Heart left ventricle (tissue), 16 donors: ENCODE measurements around the gene PPIF. TPM values are rescaled to one million over a fixed set of nuclear protein-coding genes. Genes with fewer than 3 reads are reported as not detected.

Source experiments
- ATAC-seq, 4 donors: fragments of 200-7000 bp; cut with Tn5 transposase; one replicate each; pipeline ENCODE4 v1.9.1; 2020 to 2022; ENCODE audit warnings: moderate library complexity in 4 of 4, mild to moderate bottlenecking in 3 of 4, moderate number of reproducible peaks in 1 of 4
- DNase-seq, 5 donors: peaks; one replicate each; pipeline ENCODE4 v3.0.0-alpha.2; 2020
- H3K27ac ChIP-seq, 12 donors: fragments of 200-600 bp; sonication (generic) in 4 of 12; one replicate each; pipeline versions ENCODE4 v1.5.0 to v1.8.0; 2016 to 2022; ENCODE audit warnings: mild to moderate bottlenecking in 2 of 12
- H3K27me3 ChIP-seq, 9 donors: fragments of 200-600 bp; sonication (generic) in 2 of 9; one replicate each; pipeline versions ENCODE4 v1.5.1 to v1.8.0; 2016 to 2022; ENCODE audit warnings: mild to moderate bottlenecking in 3 of 9
- H3K36me3 ChIP-seq, 9 donors: fragments of 200-600 bp; sonication (generic) in 2 of 9; one replicate each; pipeline versions ENCODE4 v1.5.0 to v1.8.0; 2018 to 2022; ENCODE audit warnings: mild to moderate bottlenecking in 2 of 9
- H3K4me1 ChIP-seq, 12 donors: fragments of 200-600 bp; sonication (generic) in 4 of 12; one replicate each; pipeline versions ENCODE4 v1.5.0 to v1.8.0; 2016 to 2022; ENCODE audit warnings: mild to moderate bottlenecking in 3 of 12
- H3K4me3 ChIP-seq, 12 donors: fragments of 200-600 bp; sonication (generic) in 4 of 12; one replicate each; pipeline versions ENCODE4 v1.5.0 to v1.8.0; 2017 to 2022; ENCODE audit warnings: mild to moderate bottlenecking in 9 of 12, moderate library complexity in 4 of 12
- H3K9me3 ChIP-seq, 12 donors: fragments of 200-600 bp; sonication (generic) in 4 of 12; one replicate each; pipeline versions ENCODE4 v1.5.0 to v1.8.0; 2016 to 2022; ENCODE audit warnings: mild to moderate bottlenecking in 1 of 12
- POLR2A ChIP-seq, 2 donors: fragments of 450-650 bp; IDR thresholded peaks; one replicate each; pipeline ENCODE4 v1.6.1; 2017; ENCODE audit warnings: antibody characterized with exemption in 2 of 2, mild to moderate bottlenecking in 2 of 2, moderate library complexity in 2 of 2
- WGBS, 4 donors: extraction: QIAGEN DNeasy Blood & Tissue Kit in 2 of 4; methylation state at CpG; one replicate each; pipeline versions ENCODE4 v1.1.5 to v1.1.7; 2013 to 2018; 5-methylcytosine and 5-hydroxymethylcytosine counted together
- intact Hi-C, 10 donors: fragments of 100-400 bp; cut with DNase I; formaldehyde crosslinking; loops; one replicate each; pipeline versions ENCODE4 v1.11.1 to v1.14.2; 2022
- polyA plus RNA-seq, 2 donors: library from polyadenylated mRNA; stranded (reverse); fragments of 200-250 nt; gene quantifications; one replicate each; pipeline ENCODE4 v1.2.3, GENCODE V29; 2013
- total RNA-seq, 9 donors: library from RNA; depleted of rRNA in 2 of 9; stranded (reverse); fragments of >200 nt in 2 of 9; fragmentation: NEBNext Ultra II Directional in 3 of 9; extraction: Animal tissue kit (Norgen Biotek cat#: 25700) in 3 of 9; gene quantifications; one replicate each; pipeline versions ENCODE4 v1.1.0 to v1.2.4, GENCODE V29; 2016 to 2023
- TF ChIP-seq, protein P1 (sequence below), 12 donors: fragments of 200-600 bp; sonication (generic) in 4 of 12; IDR thresholded peaks; one replicate each; pipeline versions ENCODE4 v1.5.0 to v1.8.0; 2018 to 2022; ENCODE audit warnings: antibody characterized with exemption in 12 of 12, mild to moderate bottlenecking in 5 of 12
- donor health status: ischemic (EF 13 %, LVEDD 7.1; RV severe dilation, severe dysfunction).
- donor health status: healthy with polysubstance abuse.
- donor health status: DM: no; HTN: yes; CAD: no.
- donor health status: DM: no; HTN: no; CAD: no.
- donor health status: ischemic (EF 25% LVEDD 6.9; RV normal size, moderate dysfunction).
- donor health status: ischemic (EF 25% LVEDD 5.7; RV mildly dilated, moderate dysfunction).
- donor health status: healthy.
- donor health status: DM: yes; HTN: yes; CAD: no.
- donor health status: ischemic (EF 35%, LVEDD 5.7; RV mildly dilated, moderate dysfunction).
- donor health status: nonischemic (EF 11% LVEDD 7.7; RV severe dilation, severe dysfunction).
- donor health status: DM: yes; HTN: yes; CAD: no.
- donor health status: PGD.
- donor health status: ischemic (EF 29% LVEDD 5.4; RV normal size, mild dysfunction).
- donor health status: nonischemic (EF 23%, LVEDD 6.1; RV moderate dilation, normal function).

PPIF gene
- total and polyA plus RNA-seq, 11 donors, result 82.8 to 193 (median 128) TPM

- ATAC-seq (no peak), DNase-seq (no peak)
- intact Hi-C loops, result no loop called here
- H3K4me3 ChIP-seq, result no peak overlapping the region
- H3K27ac ChIP-seq, result no peak overlapping the region
- no peaks in the 10 kb centered on the region for H3K27me3 ChIP-seq
- peaks cover 0 to 74% (median 23%) of the 10 kb centered on the region in 12 donors for H3K4me1 ChIP-seq
- no peaks in the 10 kb centered on the region for H3K9me3 ChIP-seq
- peaks cover 0 to 69% (median 63%) of the 10 kb centered on the region in 9 donors for H3K36me3 ChIP-seq
- TF ChIP-seq, protein P1, sequence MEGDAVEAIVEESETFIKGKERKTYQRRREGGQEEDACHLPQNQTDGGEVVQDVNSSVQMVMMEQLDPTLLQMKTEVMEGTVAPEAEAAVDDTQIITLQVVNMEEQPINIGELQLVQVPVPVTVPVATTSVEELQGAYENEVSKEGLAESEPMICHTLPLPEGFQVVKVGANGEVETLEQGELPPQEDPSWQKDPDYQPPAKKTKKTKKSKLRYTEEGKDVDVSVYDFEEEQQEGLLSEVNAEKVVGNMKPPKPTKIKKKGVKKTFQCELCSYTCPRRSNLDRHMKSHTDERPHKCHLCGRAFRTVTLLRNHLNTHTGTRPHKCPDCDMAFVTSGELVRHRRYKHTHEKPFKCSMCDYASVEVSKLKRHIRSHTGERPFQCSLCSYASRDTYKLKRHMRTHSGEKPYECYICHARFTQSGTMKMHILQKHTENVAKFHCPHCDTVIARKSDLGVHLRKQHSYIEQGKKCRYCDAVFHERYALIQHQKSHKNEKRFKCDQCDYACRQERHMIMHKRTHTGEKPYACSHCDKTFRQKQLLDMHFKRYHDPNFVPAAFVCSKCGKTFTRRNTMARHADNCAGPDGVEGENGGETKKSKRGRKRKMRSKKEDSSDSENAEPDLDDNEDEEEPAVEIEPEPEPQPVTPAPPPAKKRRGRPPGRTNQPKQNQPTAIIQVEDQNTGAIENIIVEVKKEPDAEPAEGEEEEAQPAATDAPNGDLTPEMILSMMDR (IDR thresholded peaks at IDR 0.05), result no peak
- no peak for TF ChIP-seq POLR2A (IDR thresholded peaks at IDR 0.05)
- WGBS, 4 donors, result 89 to 92% (median 90%) methylated on average over 13 to 21 of the region's 21 CpGs
These were observed 3.3 kb downstream of the PPIF start for GRCh38 chr10:79350407-79351154.

DNA sequence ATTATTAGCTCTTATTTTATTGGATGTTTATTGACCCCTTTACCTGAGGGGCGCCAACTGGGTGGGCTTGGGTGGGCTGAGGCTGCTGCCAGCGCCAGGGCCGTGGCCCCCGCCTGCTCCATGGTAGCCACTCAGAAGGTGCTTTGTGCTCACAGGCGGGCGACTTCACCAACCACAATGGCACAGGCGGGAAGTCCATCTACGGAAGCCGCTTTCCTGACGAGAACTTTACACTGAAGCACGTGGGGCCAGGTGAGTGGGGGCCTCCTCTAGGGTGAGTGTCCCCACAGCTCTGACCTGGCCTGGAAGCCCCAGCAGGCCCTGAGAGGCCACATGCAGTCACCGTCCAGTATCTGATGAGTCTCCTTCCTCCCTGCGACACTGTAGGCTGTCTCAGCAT, 4.1 kb downstream of the PPIF start:
- peaks cover 0 to 74% (median 68%) of the 10 kb centered on the region in 9 donors for H3K36me3 ChIP-seq
- intact Hi-C loops, result no loop called here
- DNase-seq (peak in 1 of 5 donors; percentile 18), ATAC-seq (no peak)
- H3K4me1 ChIP-seq, result peaks cover 0 to 76% (median 23%) of the 10 kb centered on the region in 12 donors
- H3K27ac ChIP-seq, result no peak overlapping the region
- no peak overlapping the region for H3K4me3 ChIP-seq
- WGBS, 4 donors, result 90 to 97% (median 92%) methylated on average over 13 of the region's 13 CpGs
- no peak for TF ChIP-seq POLR2A (IDR thresholded peaks at IDR 0.05)
- TF ChIP-seq, protein P1 (IDR thresholded peaks at IDR 0.05), result no peak
- H3K27me3 ChIP-seq, result no peaks in the 10 kb centered on the region
- H3K9me3 ChIP-seq, result no peaks in the 10 kb centered on the region

DNA sequence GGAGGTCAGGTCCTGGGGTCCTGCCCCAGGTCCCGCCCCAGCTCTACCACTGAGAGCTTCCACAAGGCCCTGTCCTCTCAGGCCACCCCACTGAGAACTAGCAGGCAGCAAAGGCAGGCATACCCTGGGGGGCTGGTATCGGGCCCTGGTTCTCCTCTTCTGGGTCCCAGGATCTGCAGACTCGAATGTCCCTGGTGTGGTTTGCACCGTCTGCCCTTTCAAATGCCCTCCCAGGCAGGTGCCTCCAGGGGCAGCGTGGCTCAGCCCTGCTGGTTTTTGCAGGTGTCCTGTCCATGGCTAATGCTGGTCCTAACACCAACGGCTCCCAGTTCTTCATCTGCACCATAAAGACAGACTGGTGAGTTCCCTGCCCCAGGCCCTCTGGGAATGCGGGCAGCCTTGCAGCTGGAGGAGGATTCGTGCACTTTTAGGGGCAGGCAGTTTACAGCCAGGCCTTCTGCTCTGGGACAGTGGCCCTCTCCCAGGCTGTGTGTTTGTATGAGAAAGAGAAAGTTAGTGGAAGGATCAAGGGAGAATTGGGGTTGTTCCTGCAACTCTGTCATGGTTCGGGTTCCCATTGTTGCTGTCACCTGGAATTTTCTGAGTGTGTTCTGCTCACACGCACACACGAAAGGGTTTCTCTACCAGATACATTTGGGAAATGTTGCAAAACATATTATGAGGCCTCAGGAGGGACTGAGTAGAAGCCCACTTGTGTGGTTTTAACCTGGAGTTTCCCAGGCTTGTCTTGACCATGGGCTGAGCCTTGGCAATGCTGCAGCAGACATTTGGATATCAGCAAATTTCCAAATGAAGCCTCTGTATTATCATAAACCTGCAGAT, 5.0 kb downstream of the PPIF start:
- H3K4me1 ChIP-seq, result peaks cover 0 to 69% (median 17%) of the 10 kb centered on the region in 12 donors

More for the DNA sequence above, 5.0 kb downstream of the PPIF start:
- no peak overlapping the region for H3K27ac ChIP-seq
- H3K9me3 ChIP-seq, result no peaks in the 10 kb centered on the region
- intact Hi-C loops, result no loop called here
- H3K4me3 ChIP-seq, result no peak overlapping the region
- DNase-seq (peak in 1 of 5 donors; percentile 24), ATAC-seq (no peak)
- peaks cover 2 to 75% (median 70%) of the 10 kb centered on the region in 9 donors for H3K36me3 ChIP-seq
- no peaks in the 10 kb centered on the region for H3K27me3 ChIP-seq
- WGBS, 4 donors, result 92 to 98% (median 93%) methylated on average over 10 to 11 of the region's 11 CpGs
- TF ChIP-seq, protein P1 (IDR thresholded peaks at IDR 0.05), result no peak
- TF ChIP-seq POLR2A (IDR thresholded peaks at IDR 0.05), result no peak
